HepG2 (cell line): ENCODE data around the gene TRIM7. TPM values are rescaled to one million over a fixed set of nuclear protein-coding genes. Genes with fewer than 3 reads are reported as not detected.

ENCODE experiments used
- CCDC6 ChIP-seq: sonication (generic); formaldehyde crosslinking; IDR thresholded peaks from 2 replicates; pipeline ENCODE4 v1.8.1; 2022; ENCODE audit warnings: mild to moderate bottlenecking, missing genetic modification reagents, moderate library complexity
- CEBPZ ChIP-seq: IDR thresholded peaks from 2 replicates; pipeline ENCODE4 v1.6.1; 2012; ENCODE audit warnings: low read length, improper control_type of control experiment
- DMTF1 ChIP-seq: sonication (generic); formaldehyde crosslinking; IDR thresholded peaks from 2 replicates; pipeline ENCODE4 v1.4.0; 2020; ENCODE audit warnings: mild to moderate bottlenecking, missing genetic modification reagents
- E2F1 ChIP-seq: sonication (generic); formaldehyde crosslinking; IDR thresholded peaks from 2 replicates; pipeline ENCODE4 v1.5.0; 2020; ENCODE audit warnings: missing genetic modification reagents
- HDAC2 ChIP-seq: sonication (generic); formaldehyde crosslinking; IDR thresholded peaks from 2 replicates; pipeline ENCODE4 v1.4.0; 2020; ENCODE audit warnings: missing genetic modification reagents
- HNRNPL ChIP-seq: fragments of 200-400 bp; formaldehyde crosslinking; IDR thresholded peaks from 2 replicates; pipeline ENCODE4 v1.6.1; 2017; ENCODE audit warnings: mild to moderate bottlenecking, low read depth, low read length
- HNRNPLL ChIP-seq: fragments of 200-400 bp; formaldehyde crosslinking; IDR thresholded peaks from 2 replicates; pipeline ENCODE4 v1.6.1; 2017; ENCODE audit warnings: mild to moderate bottlenecking, low read depth, low read length; ENCODE audit not compliant: poor library complexity, severe bottlenecking
- MXD1 ChIP-seq: sonication (generic); formaldehyde crosslinking; IDR thresholded peaks from 2 replicates; pipeline ENCODE4 v1.4.0; 2020; ENCODE audit warnings: mild to moderate bottlenecking, missing genetic modification reagents
- NONO ChIP-seq, 2 experiments: fragments of 450-650 bp in 1 of 2; sonication (generic) in 1 of 2; formaldehyde crosslinking in 1 of 2; IDR thresholded peaks in 1 of 2; conservative IDR thresholded peaks in 1 of 2; 2 replicates each; pipeline versions ENCODE4 v1.6.1 to v1.8.0; 2017 to 2022; ENCODE audit warnings: mild to moderate bottlenecking in 1 of 2, missing genetic modification reagents in 1 of 2, moderate library complexity in 1 of 2
- SCMH1 ChIP-seq: sonication (generic); formaldehyde crosslinking; IDR thresholded peaks from 2 replicates; pipeline ENCODE4 v1.9.0; 2021; ENCODE audit warnings: missing genetic modification reagents, mild to moderate bottlenecking, borderline replicate concordance
- SP4 ChIP-seq: sonication (generic); formaldehyde crosslinking; IDR thresholded peaks from 2 replicates; pipeline ENCODE4 v1.8.1; 2023; ENCODE audit warnings: mild to moderate bottlenecking, missing genetic modification reagents
- TRIM22 ChIP-seq: fragments of 450-650 bp; IDR thresholded peaks from 2 replicates; pipeline ENCODE4 v1.6.1; 2017
- XBP1 ChIP-seq: sonication (generic); formaldehyde crosslinking; IDR thresholded peaks from 2 replicates; pipeline ENCODE4 v1.5.0; 2020; ENCODE audit warnings: missing genetic modification reagents
- ZBTB46 ChIP-seq: sonication (generic); formaldehyde crosslinking; IDR thresholded peaks from 2 replicates; pipeline ENCODE4 v1.4.0; 2020; ENCODE audit warnings: mild to moderate bottlenecking, missing genetic modification reagents, borderline replicate concordance
- ZNF124 ChIP-seq: sonication (generic); formaldehyde crosslinking; IDR thresholded peaks from 2 replicates; pipeline ENCODE4 v1.4.0; 2020; ENCODE audit warnings: missing genetic modification reagents
- ZNF446 ChIP-seq: sonication (generic); formaldehyde crosslinking; IDR thresholded peaks from 2 replicates; pipeline ENCODE4 v1.5.0; 2020; ENCODE audit warnings: mild to moderate bottlenecking, missing genetic modification reagents
- ZNF605 ChIP-seq: sonication (generic); formaldehyde crosslinking; IDR thresholded peaks from 2 replicates; pipeline ENCODE4 v1.8.0; 2022; ENCODE audit warnings: mild to moderate bottlenecking, missing genetic modification reagents
- ZNF737 ChIP-seq: sonication (generic); formaldehyde crosslinking; IDR thresholded peaks from 2 replicates; pipeline ENCODE4 v1.5.0; 2020; ENCODE audit warnings: missing genetic modification reagents, mild to moderate bottlenecking, borderline replicate concordance
- polyA plus RNA-seq, 8 experiments: library from polyadenylated mRNA; depleted of rRNA in 3 of 8; stranded (reverse) in 7 of 8; unstranded in 1 of 8; fragments of >200 nt; fragmentation: Illumina TruSeq in 4 of 8; extraction: Trizol in 4 of 8; gene quantifications; 2 replicates each; pipeline versions ENCODE4 v1.2.1 to v1.2.3, GENCODE V29; 2011 to 2016; ENCODE audit warnings: low read depth in 4 of 8, missing spikeins in 1 of 8, mixed read lengths in 1 of 8; ENCODE audit not compliant: insufficient read depth in 1 of 8
- total RNA-seq, 5 experiments: library from RNA; depleted of rRNA; stranded (reverse); fragments of >200 nt; fragmentation: Illumina TruSeq; extraction: Trizol; gene quantifications; 2 replicates each; pipeline ENCODE4 v1.2.3, GENCODE V29; 2016; ENCODE audit warnings: low read depth in 1 of 5

Gene TRIM7
- total and polyA plus RNA-seq, 2 of the 13 experiments (the other 11 are each of a cell fraction or from before 2014, with no cell fraction given) = 0.13 TPM; not detected in 1

GRCh38 chr5:181207214-181207959 lies 2.4 kb upstream of the TRIM7 start (continued):
- TF ChIP-seq SP4 (CRISPR knock-in tag) (no peak), HNRNPL (no peak), CCDC6 (CRISPR knock-in tag) (no peak), ZNF737 (CRISPR knock-in tag) (no peak), ZNF605 (CRISPR knock-in tag) (0 out of 2 replicates have a peak, but pooled peaks have one; percentile 46), NONO (IDR thresholded peaks at IDR 0.05) (no peak), NONO (CRISPR knock-in tag; conservative IDR thresholded peaks at IDR 0.05) (peak; percentile 39; the same call in 1 of the 2 replicates), TRIM22 (no peak), XBP1 (no peak), CEBPZ (no peak), ZBTB46 (no peak), DMTF1 (no peak), E2F1 (CRISPR knock-in tag) (no peak), HNRNPLL (peak; percentile 38), ZNF124 (CRISPR knock-in tag) (peak; percentile 45; the same call in 1 of the 2 replicates), SCMH1 (CRISPR knock-in tag) (no peak), HDAC2 (CRISPR knock-in tag) (no peak), ZNF446 (CRISPR knock-in tag) (no peak), MXD1 (CRISPR knock-in tag) (no peak)
